Gastroesophageal sphincter (tissue), 4 donors: Measurements from ENCODE around the gene C15orf62. TPM values are rescaled to one million over a fixed set of nuclear protein-coding genes. Genes with fewer than 3 reads are reported as not detected.

ENCODE experiments used
- ATAC-seq: fragments of 150-250 bp; one replicate; pipeline ENCODE4 v1.9.1; 2016; ENCODE audit warnings: mild to moderate bottlenecking, moderate library complexity
- H3K27ac ChIP-seq, 4 donors: fragments of 200-600 bp; sonication (generic) in 3 of 4; 1 replicate in 3 of 4; 2 replicates in 1 of 4; pipeline ENCODE4 v1.5.1; 2016 to 2019
- H3K27me3 ChIP-seq: fragments of 200-600 bp; sonication (generic); one replicate; pipeline ENCODE4 v1.5.1; 2019
- H3K36me3 ChIP-seq, 2 donors: fragments of 200-600 bp; sonication (generic); one replicate each; pipeline ENCODE4 v1.5.1; 2019; ENCODE audit warnings: control low read depth in 1 of 2
- H3K4me1 ChIP-seq, 3 donors: fragments of 200-600 bp; sonication (generic); 1 replicate in 2 of 3; 2 replicates in 1 of 3; pipeline ENCODE4 v1.5.1; 2016 to 2019; ENCODE audit warnings: control low read depth in 2 of 3
- H3K4me3 ChIP-seq, 2 donors: fragments of 200-600 bp; sonication (generic); one replicate each; pipeline ENCODE4 v1.5.1; 2019; ENCODE audit warnings: mild to moderate bottlenecking in 1 of 2, moderate library complexity in 1 of 2
- H3K9me3 ChIP-seq, 3 donors: fragments of 200-600 bp; sonication (generic); one replicate each; pipeline ENCODE4 v1.5.1; 2017 to 2019; ENCODE audit warnings: control low read depth in 2 of 3
- CTCF ChIP-seq, 4 experiments: fragments of 200-600 bp in 2 of 4; fragments of 450-650 bp in 2 of 4; sonication (generic) in 1 of 4; IDR thresholded peaks; one replicate each; pipeline ENCODE4 v1.5.1; 2017 to 2019; ENCODE audit warnings: antibody characterized with exemption in 4 of 4, mild to moderate bottlenecking in 2 of 4, moderate library complexity in 2 of 4
- EP300 ChIP-seq: sonication (generic); formaldehyde crosslinking; IDR thresholded peaks from one replicate; pipeline ENCODE4 v1.6.1; 2017; ENCODE audit warnings: antibody characterized with exemption, mild to moderate bottlenecking
- POLR2A ChIP-seq, 2 donors: fragments of 450-650 bp; IDR thresholded peaks; one replicate each; pipeline ENCODE4 v1.6.1; 2017; ENCODE audit warnings: antibody characterized with exemption in 2 of 2, mild to moderate bottlenecking in 2 of 2, moderate library complexity in 1 of 2
- POLR2AphosphoS5 ChIP-seq: sonication (generic); formaldehyde crosslinking; IDR thresholded peaks from one replicate; pipeline ENCODE4 v1.6.1; 2017; ENCODE audit warnings: antibody characterized with exemption
- WGBS, 2 donors: methylation state at CpG; one replicate each; pipeline ENCODE4 v1.1.5; 2018; ENCODE audit warnings: low coverage in 1 of 2; 5-methylcytosine and 5-hydroxymethylcytosine counted together
- total RNA-seq, 4 donors: library from RNA; depleted of rRNA; stranded (reverse); fragments of >200 nt; gene quantifications; one replicate each; pipeline ENCODE4 v1.1.0, GENCODE V29; 2016

C15orf62 gene
- total RNA-seq, 4 donors from 2014 or later, result 0.16 to 0.42 (median 0.31) TPM

DNA sequence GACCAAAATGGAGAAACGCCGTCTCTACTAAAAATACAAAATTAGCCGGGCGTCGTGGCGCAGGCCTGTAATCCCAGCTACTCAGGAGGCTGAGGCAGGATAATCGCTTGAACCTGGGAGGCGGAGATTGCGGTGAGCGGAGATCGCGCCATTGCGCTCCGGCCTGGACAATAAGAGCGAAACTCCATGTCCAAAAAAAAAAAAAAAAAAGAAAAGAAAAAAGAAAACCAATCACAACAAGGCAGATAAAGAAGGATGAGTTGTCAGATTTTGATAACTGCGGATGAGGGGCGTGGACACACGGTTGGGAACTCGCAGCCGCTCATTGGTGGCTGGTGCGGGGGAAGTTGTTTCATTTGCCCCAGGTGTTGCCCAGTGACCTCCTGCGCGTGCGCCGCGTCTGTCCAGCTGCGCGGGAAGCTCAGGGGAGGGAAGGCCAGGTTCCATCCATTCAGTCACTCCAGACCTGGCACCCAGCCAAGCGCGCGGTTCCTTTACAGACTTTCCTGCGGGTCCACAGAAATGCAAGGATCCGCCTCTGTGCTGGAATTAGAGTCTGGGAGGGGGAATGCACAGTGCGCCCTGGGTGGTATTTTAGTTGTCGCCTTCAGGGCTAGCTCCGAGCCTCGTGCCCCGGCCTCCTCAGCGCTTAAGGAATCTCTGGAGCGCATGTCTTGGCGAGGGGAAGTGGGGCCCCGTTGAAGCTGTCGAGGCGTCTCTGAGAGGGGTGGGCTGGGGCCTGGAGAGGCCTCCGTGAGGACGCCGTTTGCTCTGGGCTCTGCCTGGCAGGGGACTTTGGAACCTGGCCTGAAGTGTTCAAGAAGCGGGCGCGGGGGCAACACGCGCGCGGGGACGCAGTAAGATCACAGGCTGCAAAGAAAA is 6.6 kb upstream of the C15orf62 start:
- peak overlapping the region; percentile 40 to 61 for H3K4me3 ChIP-seq
- TF ChIP-seq CTCF (IDR thresholded peaks at IDR 0.05) (no peak), POLR2A (IDR thresholded peaks at IDR 0.05) (no peak), POLR2AphosphoS5 (no peak), EP300 (no peak)
- 20 to 42% methylated on average over 4 to 19 of the region's 55 CpGs for WGBS, 2 donors
- no peaks in the 10 kb centered on the region for H3K27me3 ChIP-seq
- no peaks in the 10 kb centered on the region for H3K9me3 ChIP-seq
- peak overlapping the region; percentile 10 to 85 (median 81) for H3K27ac ChIP-seq
- ATAC-seq, result peak; percentile 38
- H3K4me1 ChIP-seq, result peaks cover 0 to 40% (median 19%) of the 10 kb centered on the region in 3 donors
- peaks cover 0 to 14% of the 10 kb centered on the region in 2 donors for H3K36me3 ChIP-seq

GRCh38 chr15:40763801-40764628 is 5.8 kb upstream of the C15orf62 start, which contains the start of gene GCHFR:
Gene GCHFR (plus strand): TSS chr15:40764068. CDS start chr15:40764181, 113 bp downstream.
- H3K4me3 ChIP-seq, result peak within 1 kb of the TSS; percentile 40 to 61
- H3K27me3 ChIP-seq, result no peaks in the 10 kb centered on the region
- peaks cover 0 to 46% (median 19%) of the 10 kb centered on the region in 3 donors for H3K4me1 ChIP-seq
- TF ChIP-seq EP300 (no peak), POLR2AphosphoS5 (no peak), CTCF (IDR thresholded peaks at IDR 0.05) (peak in 3 of 4 experiments; percentile 40 to 48 (median 44)), POLR2A (IDR thresholded peaks at IDR 0.05) (peak; percentile 3 to 31)
- peaks cover 0 to 21% of the 10 kb centered on the region in 2 donors for H3K36me3 ChIP-seq
- H3K9me3 ChIP-seq, result no peaks in the 10 kb centered on the region
- H3K27ac ChIP-seq, result peak within 1 kb of the TSS; percentile 10 to 85 (median 81)
- ATAC-seq, result peak; percentile 84
- 0% methylated on average over 1 of the region's 75 CpGs; no CpG with 5 or more reads in 1 of the 2 donors for WGBS, 2 donors

GRCh38 chr15:40764629-40765103 is 5.1 kb upstream of the C15orf62 start:
- H3K4me3 ChIP-seq, result peak overlapping the region; percentile 40 to 61
- H3K4me1 ChIP-seq, result peaks cover 0 to 52% (median 19%) of the 10 kb centered on the region in 3 donors
- TF ChIP-seq POLR2A (IDR thresholded peaks at IDR 0.05), result no peak
- no peak for TF ChIP-seq EP300
- no peak for TF ChIP-seq POLR2AphosphoS5
- no peak for TF ChIP-seq CTCF (IDR thresholded peaks at IDR 0.05)
- H3K9me3 ChIP-seq, result no peaks in the 10 kb centered on the region
- peak overlapping the region; percentile 10 to 85 (median 81) for H3K27ac ChIP-seq
- WGBS, 2 donors, result 30 to 40% methylated on average over 1 to 6 of the region's 8 CpGs
- ATAC-seq, result no peak
- no peaks in the 10 kb centered on the region for H3K27me3 ChIP-seq
- peaks cover 0 to 27% of the 10 kb centered on the region in 2 donors for H3K36me3 ChIP-seq

DNA sequence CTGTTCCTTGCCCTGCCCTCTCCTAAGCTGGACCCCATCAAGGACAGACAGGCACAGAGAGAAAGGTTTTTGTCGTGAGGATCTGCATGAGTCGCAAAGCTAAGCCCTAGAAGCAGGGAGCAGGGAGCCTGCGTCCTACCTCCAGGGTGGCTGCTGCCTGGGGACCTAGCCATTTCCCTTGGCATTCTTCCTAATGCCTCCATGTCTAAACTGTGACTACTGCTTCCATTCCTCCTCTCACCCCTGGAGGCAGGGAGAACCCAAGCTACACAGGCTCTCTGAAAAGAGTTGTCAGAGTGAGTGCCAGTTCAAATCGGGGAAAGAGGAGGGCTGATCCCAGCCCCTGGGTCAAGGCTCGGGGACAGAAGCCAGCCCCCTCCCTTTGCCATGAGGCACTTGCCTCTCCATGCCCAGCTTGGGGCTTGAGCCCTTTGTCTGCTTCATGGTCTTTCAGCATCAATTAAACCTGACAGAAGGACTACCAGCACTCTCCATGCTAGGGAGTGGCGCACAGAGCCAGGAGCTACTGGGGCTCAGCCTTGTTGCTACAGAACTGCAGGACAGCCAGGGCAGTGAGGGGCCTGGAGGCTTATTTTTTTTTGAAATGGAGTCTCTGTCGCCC is 3.5 kb upstream of the C15orf62 start:
- H3K36me3 ChIP-seq, result peaks cover 0 to 44% of the 10 kb centered on the region in 2 donors
- no peak for ATAC-seq
- H3K27ac ChIP-seq, result peak overlapping the region in 2 of 4 donors; percentile 80 to 82
- WGBS, 2 donors, result 90 to 100% methylated on average over 1 to 2 of the region's 7 CpGs
- no peaks in the 10 kb centered on the region for H3K9me3 ChIP-seq
- H3K4me3 ChIP-seq, result no peak overlapping the region
- H3K4me1 ChIP-seq, result peaks cover 0 to 62% (median 19%) of the 10 kb centered on the region in 3 donors
- H3K27me3 ChIP-seq, result no peaks in the 10 kb centered on the region
- TF ChIP-seq EP300 (no peak), POLR2AphosphoS5 (no peak), POLR2A (IDR thresholded peaks at IDR 0.05) (no peak), CTCF (IDR thresholded peaks at IDR 0.05) (no peak)
